Stimulated activated CD4-positive, alpha-beta T cell treated with anti-CD3 and anti-CD28 coated beads, TNF-alpha, amount 100 ng/mL, for 48 hours (primary cell): ENCODE measurements around the gene SYNM.

Experiments used
- DNase-seq, 3 donors: peaks; one replicate each; pipeline ENCODE4 v3.0.0-alpha.2; 2020; ENCODE audit warnings: low read depth in 3 of 3

Gene SYNM

GRCh38 chr15:99167201-99167600 is 62.3 kb downstream of the SYNM start:
- DNase-seq = no peak

GRCh38 chr15:99167640-99168039 is 62.8 kb downstream of the SYNM start:
- no peak for DNase-seq

- DNase-seq = no peak
Observed at GRCh38 chr15:99168601-99169580, 64.0 kb downstream of the SYNM start.

GRCh38 chr15:99169769-99170311 is 65.0 kb downstream of the SYNM start:
- no peak for DNase-seq

GRCh38 chr15:99170476-99171065 is 65.7 kb downstream of the SYNM start:
- no peak for DNase-seq

- DNase-seq = no peak
Observed at GRCh38 chr15:99172171-99172570, 67.3 kb downstream of the SYNM start.

GRCh38 chr15:99172989-99173388 is 68.1 kb downstream of the SYNM start:
- no peak for DNase-seq

GRCh38 chr15:99174567-99175395 is 69.9 kb downstream of the SYNM start:
- no peak for DNase-seq

- no peak for DNase-seq
Observed at GRCh38 chr15:99176757-99177156, 71.9 kb downstream of the SYNM start.

- DNase-seq = no peak
Observed at GRCh38 chr15:99177679-99178078, 72.8 kb downstream of the SYNM start.

- no peak for DNase-seq
Observed at GRCh38 chr15:99180086-99180963, 75.4 kb downstream of the SYNM start.

GRCh38 chr15:99180964-99181306 is 76.1 kb downstream of the SYNM start:
- no peak for DNase-seq

- DNase-seq = no peak
Observed at GRCh38 chr15:99181545-99181971, 76.7 kb downstream of the SYNM start.

GRCh38 chr15:99182791-99183190 is 77.9 kb downstream of the SYNM start:
- no peak for DNase-seq
